NCI-H510A treated with DMSO at 0.1 percent for 48 hours (cell line): ENCODE data around the gene ASB1.

Experiments used
- DNase-seq: peaks from one replicate; lab custom pipeline; 2025; lab: John Stamatoyannopoulos, UW

The ASB1 gene

DNA sequence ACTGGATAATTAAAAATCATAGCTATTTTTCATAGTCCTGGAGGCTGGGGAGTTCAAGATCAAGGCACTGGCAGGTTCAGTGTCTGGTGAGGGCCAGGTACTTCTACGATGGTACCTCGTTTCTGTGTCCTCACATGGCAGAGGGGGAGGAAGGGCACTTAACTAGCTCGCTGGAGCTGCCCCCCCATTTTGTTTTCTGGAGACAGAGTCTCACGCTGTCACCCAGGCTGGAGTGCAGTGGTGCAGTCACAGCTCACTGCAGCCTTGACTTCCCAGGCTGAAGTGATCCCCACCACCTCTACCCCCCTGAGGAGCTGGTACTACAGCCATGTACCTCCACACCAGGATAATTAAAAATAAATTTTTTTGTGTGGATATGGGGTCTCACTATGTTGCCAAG lies 40.3 kb downstream of the ASB1 start:
- no peak for DNase-seq

- no peak for DNase-seq
Observed at GRCh38 chr2:238467792-238468191, 41.1 kb downstream of the ASB1 start.

DNA sequence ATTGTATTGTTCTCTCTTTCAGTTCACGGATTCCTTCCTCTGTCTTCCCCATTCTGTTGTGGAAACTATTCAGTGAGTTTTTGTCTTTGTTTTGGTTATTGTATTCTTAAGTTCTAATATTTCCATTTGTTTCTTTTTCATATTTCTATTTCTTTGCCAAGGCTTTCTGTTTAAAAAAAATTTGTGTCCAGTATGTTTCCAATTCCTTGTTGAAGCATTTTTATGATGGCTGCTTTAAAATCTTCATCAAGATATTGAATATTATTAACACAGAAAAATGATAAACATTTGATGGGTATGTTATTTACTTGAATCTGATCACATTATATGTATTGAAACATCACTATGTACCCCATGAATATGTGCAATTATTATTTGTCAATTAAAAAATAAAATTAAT lies 42.4 kb downstream of the ASB1 start:
- no peak for DNase-seq

GRCh38 chr2:238473014-238473413 lies 46.3 kb downstream of the ASB1 start:
- no peak for DNase-seq

DNA sequence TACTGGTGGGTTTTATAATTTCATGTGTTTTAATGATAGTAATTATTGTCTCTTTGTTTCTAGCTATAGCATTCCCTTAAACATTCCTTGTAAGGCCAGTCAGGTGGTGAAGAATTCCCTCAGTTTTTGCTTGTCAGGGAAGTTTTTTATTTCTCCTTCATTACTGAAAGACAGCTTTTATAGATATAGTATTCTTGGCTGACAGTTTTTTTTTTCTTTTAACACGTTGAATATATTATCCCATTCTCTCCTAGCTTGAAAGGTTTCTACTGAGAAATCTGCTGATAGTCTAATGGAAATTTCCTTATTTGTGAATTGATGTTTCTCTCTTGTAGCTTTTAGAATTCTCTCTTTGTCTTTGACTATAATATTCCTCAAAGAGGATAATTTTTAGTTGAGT lies 46.8 kb downstream of the ASB1 start:
- no peak for DNase-seq

GRCh38 chr2:238475034-238475433 lies 48.3 kb downstream of the ASB1 start:
- no peak for DNase-seq

DNA sequence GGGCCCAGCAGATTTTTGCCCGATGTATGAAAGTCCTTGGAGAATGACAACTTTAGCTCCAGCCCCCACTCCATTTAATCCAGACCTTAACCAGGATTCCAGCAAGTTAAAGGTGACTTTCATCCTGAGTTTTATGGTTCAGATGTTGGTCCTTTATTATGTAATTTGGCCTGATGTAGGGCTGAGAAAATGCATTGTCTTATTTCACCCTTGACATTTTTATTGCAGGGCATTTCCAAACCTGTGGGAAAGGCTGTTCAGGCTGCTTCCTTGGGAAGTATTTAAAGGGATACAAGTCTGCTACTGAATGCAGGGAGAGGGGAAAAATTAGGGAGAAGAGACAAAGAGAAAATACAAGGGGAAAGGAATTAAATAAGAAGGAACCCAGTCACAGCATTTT lies 48.8 kb downstream of the ASB1 start:
- DNase-seq = no peak

DNA sequence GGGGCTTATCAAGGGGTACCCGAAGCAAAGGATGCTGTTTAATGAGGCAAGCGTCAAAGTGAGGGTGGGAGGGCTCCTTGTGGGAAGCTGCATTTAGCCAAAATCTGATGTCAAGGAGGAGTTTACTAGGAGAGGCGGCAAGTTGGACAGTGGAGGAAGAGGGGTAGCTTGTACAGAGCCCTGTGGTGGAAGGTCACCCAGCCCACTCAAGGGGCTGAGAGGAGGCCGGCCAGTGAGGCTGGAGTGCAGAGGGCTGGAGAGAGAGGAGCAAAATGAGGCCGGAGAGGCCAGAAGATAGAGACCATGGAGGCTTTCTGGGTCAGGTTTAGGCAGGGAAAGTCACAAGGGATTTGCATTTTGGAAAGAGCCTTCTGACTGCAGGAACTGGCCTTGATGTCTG lies 49.5 kb downstream of the ASB1 start:
- no peak for DNase-seq

- DNase-seq = no peak
Observed at GRCh38 chr2:238478216-238478615, 51.5 kb downstream of the ASB1 start.

GRCh38 chr2:238479847-238480246 lies 53.1 kb downstream of the ASB1 start:
- no peak for DNase-seq

DNA sequence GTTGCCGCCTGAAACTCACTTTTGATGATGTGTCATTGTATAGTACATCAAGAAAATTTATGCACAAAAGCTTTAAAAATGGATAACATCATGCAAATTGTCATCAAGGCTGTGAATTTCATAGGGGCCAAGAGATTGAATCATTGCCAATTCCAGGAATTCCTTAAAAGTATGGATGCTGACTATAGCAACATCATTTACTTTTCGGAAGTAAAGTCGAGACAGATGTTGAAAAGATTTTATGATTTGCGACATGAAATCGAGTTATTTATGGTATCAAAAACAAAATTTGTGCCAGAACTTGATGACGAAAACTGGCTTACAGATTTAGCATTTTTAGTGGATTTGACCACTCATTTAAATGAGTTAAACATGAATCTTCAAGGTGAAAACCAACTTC lies 56.3 kb downstream of the ASB1 start:
- no peak for DNase-seq

DNA sequence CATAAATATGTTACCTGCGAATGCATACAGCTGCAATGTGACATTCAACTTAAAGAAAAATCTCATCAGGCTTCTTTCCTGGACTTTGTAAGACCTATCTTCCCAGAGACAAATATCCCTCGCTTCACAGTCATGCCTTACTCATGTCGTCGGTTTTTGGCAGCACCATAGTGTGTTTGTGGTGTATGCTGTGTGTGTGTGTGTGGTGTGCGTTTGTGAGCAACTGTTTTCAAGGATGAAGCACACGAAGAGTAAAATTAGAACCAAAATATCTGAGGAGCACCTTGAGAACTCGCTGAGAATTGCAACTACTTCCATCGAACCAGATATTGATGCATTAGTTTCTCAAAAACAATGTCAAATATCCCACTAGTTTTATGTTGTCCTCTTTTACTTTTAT lies 56.9 kb downstream of the ASB1 start:
- DNase-seq = no peak

DNA sequence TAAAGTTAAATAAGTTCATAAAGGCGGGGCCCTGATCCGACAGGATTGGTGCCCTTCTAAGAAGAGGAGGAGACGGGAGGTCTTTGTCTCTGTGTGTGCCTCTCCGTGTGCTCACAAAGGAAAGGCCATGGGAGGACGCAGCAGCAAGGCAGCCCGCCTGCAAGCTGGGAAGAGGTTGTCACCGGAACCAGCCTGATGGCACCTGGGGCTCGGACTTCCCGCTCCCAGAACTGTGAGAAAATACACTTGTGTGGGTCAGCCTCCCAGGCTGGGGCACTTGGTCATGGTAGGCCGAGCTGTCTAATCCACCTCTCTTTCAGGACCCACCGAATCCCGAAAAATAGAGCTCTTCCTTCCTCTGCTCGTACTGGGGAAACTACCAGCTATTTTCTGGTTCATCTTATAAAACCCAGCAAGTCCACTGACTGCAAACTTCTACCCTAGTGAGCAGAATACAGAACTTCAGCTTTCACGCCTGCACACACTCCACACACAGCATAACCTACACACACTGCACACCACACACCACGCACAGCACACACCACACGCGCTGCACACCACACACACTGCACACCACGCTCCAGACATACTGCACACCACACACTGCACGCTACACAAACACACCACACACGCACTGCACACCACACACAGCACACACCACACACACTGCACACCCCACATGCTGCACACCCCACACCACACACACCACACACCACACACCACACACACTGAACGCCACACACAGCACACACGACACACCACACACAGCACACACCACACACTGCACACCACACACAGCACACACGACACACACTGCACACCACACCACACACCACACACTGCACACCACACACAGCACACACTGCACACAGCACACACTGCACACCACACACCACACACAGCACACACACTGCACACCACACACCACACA lies 58.1 kb downstream of the ASB1 start:
- DNase-seq = no peak

- no peak for DNase-seq
Observed at GRCh38 chr2:238486123-238486848, 59.6 kb downstream of the ASB1 start.

GRCh38 chr2:238487134-238487533 lies 60.4 kb downstream of the ASB1 start:
- DNase-seq = no peak

GRCh38 chr2:238487652-238488346 lies 61.1 kb downstream of the ASB1 start:
- no peak for DNase-seq

GRCh38 chr2:238488347-238488826 lies 61.7 kb downstream of the ASB1 start:
- DNase-seq = no peak

DNA sequence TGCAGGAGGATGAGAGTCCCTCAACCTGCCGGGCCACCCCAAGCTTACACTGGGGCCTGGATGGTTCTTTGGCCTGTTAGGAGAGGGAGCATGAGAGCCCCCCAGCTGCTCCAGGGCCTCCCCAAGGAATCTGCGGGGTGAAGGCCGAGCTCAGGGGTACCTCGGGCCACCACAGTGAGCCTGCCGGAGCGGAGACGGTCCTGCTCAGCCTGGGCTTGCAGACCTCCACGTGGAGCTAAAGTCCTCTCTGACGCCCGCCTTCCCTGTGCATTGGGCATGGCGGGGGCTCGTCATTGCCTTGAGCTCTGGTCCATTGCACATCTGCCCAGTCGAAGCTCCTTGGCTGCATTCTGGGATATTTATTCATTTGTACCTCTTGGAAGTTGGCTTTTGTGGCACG lies 62.7 kb downstream of the ASB1 start:
- no peak for DNase-seq

DNA sequence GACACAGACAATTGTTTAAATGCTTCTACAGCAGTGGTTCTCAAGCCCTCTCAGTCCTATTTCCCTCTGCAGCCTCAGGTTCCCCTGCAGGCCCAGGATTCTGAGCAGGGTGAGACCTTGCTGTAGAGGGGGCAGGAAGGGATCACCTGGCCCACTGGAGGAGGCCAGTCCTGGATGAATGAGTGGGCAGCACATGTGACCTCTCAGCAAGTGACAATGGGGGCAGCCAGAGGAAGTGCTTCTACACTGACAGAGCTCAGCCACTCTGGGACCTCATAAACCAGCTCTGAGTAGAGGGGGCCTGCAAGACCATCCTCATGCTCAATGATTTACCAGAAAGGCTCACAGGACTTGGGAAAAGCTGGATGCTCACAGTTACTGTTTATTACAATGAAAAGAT lies 63.2 kb downstream of the ASB1 start:
- DNase-seq = no peak

DNA sequence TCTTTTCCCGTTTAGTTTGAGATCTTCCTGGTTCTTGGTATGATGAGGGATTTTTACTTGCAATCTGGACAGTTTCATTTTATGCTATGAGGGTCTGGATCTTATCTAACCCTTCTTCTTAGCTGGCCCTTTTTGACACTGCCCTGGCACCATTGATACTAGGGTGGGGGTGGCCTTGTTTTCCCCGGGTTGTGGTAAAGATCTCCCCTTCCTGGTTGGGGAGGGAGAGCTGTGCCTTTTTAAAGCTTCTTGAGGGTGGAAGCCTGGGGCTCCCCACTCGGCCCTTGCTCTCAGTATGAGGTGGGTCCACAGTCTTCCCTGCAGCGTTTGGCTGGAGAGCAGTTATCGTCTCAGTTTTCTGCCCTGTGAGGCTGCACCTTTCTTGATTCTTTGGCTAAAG lies 66.1 kb downstream of the ASB1 start:
- DNase-seq = no peak

DNA sequence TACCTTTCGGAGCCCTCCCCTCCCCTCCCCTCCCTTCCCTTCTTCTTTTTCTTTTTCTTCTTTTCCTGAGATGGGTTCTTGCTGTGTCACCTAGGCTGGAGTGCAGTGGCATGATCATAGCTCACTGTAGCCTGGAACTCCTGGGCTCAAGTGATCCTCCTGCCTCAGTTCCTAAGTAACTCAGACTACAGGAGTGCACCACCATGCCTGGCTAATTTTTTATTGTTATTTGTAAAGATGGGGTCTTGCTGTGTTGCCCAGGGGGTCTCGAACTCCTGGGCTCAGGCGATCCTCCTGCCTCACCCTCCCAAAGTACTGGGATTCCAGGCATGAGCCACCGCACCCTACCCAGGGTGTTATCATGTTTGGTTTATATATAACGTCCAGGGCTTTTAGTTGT lies 66.7 kb downstream of the ASB1 start:
- no peak for DNase-seq

- no peak for DNase-seq
Observed at GRCh38 chr2:238493880-238494572, 67.3 kb downstream of the ASB1 start.
